Astrocyte of the cerebellum (primary cell): Measurements from ENCODE around the gene MBNL2.

Experiments used
- DNase-seq: peaks from one replicate; pipeline ENCODE4 v3.0.0-alpha.2; 2011; ENCODE audit warnings: low read depth
- H3K4me3 ChIP-seq: 2 replicates; pipeline ENCODE4 v1.5.1; 2011; ENCODE audit warnings: mild to moderate bottlenecking, low read depth, low read length, moderate library complexity
- in situ Hi-C: cut with HindIII; loops from 2 replicates; pipeline ENCODE4 v1.10.0; 2017; ENCODE audit warnings: low sequenced_read_pairs
- TF ChIP-seq, protein P1 (sequence below): IDR thresholded peaks from 2 replicates; pipeline ENCODE4 v1.5.1; 2012; ENCODE audit warnings: low read length, low read depth, moderate library complexity, mild to moderate bottlenecking; ENCODE audit errors: missing control alignments

The MBNL2 gene

GRCh38 chr13:97327506-97328221 lies 105.5 kb downstream of the MBNL2 start:
- no peak overlapping the region for H3K4me3 ChIP-seq
- in situ Hi-C loops, result no loop called here
- TF ChIP-seq, protein P1, sequence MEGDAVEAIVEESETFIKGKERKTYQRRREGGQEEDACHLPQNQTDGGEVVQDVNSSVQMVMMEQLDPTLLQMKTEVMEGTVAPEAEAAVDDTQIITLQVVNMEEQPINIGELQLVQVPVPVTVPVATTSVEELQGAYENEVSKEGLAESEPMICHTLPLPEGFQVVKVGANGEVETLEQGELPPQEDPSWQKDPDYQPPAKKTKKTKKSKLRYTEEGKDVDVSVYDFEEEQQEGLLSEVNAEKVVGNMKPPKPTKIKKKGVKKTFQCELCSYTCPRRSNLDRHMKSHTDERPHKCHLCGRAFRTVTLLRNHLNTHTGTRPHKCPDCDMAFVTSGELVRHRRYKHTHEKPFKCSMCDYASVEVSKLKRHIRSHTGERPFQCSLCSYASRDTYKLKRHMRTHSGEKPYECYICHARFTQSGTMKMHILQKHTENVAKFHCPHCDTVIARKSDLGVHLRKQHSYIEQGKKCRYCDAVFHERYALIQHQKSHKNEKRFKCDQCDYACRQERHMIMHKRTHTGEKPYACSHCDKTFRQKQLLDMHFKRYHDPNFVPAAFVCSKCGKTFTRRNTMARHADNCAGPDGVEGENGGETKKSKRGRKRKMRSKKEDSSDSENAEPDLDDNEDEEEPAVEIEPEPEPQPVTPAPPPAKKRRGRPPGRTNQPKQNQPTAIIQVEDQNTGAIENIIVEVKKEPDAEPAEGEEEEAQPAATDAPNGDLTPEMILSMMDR, result no peak
- no peak for DNase-seq

DNA sequence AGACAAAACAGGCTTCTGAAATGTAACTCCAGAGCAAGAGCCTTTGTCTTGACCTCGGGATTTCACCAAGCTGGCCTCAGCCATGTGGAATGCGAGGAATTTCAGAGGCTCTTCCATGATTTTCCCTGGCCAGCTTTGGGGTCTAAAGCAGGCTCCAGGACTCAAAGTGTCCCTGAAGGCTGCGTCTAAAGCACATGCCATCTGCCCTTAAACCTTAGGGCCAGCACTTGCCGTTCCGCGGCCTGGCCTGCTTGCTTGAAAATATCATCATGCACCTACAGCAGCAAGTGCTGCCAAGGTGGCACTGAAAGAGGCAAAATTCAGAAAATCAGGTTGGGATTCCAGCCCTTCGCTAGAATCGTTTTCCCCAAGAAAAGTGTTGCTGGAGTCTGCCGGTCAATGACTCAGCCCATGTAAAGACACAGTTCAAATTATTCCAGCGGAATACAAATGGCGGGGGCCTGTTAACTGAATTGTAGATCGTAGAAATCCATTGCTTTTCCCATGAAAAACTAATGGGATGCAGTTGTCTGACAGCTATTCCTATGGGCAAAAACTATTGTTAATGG lies 106.2 kb downstream of the MBNL2 start:
- DNase-seq, result peak; percentile 53
- in situ Hi-C loops, result no loop called here
- H3K4me3 ChIP-seq, result no peak overlapping the region
- TF ChIP-seq, protein P1, result no peak

DNA sequence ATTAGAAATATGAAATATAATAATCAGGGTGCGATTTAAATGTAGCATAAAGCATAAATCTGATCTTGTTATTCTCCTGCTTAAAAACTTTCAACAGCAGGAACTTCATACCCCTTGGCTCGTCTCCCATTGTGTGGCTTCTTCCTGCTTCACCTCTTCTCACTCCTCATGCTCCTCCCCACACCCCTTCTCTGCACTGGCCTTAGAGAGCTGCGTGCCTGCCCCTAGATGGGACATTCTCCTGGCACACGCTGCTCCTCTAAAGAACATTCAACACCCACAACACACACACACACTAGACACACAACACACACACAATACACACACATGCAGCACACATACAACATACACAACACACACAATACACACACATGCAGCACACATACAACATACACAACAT lies 107.2 kb downstream of the MBNL2 start:
- H3K4me3 ChIP-seq, result no peak overlapping the region
- DNase-seq, result no peak
- TF ChIP-seq, protein P1, result no peak
- in situ Hi-C loops, result no loop called here

DNA sequence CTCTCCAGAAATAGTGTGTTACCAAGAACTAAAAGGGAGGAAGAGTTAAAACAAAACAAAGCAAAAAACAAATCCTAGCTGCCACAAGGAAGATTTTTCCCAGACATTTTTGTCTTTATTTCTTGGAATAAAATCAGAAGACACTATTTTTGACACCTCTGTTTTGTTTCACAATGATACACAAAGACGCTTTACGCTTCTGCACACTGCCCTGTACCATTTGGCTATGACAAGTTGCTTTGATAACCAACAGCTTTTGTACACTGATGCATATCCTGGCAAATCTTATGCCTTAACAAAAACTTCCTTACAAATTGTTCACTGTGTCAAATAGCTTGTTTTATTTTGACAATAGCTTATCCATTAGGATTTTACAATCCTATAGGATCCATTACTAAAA lies 108.3 kb downstream of the MBNL2 start:
- no peak overlapping the region for H3K4me3 ChIP-seq
- in situ Hi-C loops, result no loop called here
- TF ChIP-seq, protein P1, result no peak
- no peak for DNase-seq

GRCh38 chr13:97332742-97333141 lies 110.6 kb downstream of the MBNL2 start:
- H3K4me3 ChIP-seq, result no peak overlapping the region
- in situ Hi-C loops, result no loop called here
- TF ChIP-seq, protein P1, result no peak
- DNase-seq, result no peak

- no peak overlapping the region for H3K4me3 ChIP-seq
- DNase-seq, result no peak
- in situ Hi-C loops, result no loop called here
- TF ChIP-seq, protein P1, result no peak
Measured at GRCh38 chr13:97333983-97334382, 111.8 kb downstream of the MBNL2 start.
